Activated CD4-positive, alpha-beta T cell treated with anti-CD3 and anti-CD28 coated beads for 4 hours (primary cell): Measurements from ENCODE around the gene POC1A.

Experiments used
- DNase-seq, 2 donors: peaks; one replicate each; pipeline ENCODE4 v3.0.0-alpha.2; 2020

POC1A gene

DNA sequence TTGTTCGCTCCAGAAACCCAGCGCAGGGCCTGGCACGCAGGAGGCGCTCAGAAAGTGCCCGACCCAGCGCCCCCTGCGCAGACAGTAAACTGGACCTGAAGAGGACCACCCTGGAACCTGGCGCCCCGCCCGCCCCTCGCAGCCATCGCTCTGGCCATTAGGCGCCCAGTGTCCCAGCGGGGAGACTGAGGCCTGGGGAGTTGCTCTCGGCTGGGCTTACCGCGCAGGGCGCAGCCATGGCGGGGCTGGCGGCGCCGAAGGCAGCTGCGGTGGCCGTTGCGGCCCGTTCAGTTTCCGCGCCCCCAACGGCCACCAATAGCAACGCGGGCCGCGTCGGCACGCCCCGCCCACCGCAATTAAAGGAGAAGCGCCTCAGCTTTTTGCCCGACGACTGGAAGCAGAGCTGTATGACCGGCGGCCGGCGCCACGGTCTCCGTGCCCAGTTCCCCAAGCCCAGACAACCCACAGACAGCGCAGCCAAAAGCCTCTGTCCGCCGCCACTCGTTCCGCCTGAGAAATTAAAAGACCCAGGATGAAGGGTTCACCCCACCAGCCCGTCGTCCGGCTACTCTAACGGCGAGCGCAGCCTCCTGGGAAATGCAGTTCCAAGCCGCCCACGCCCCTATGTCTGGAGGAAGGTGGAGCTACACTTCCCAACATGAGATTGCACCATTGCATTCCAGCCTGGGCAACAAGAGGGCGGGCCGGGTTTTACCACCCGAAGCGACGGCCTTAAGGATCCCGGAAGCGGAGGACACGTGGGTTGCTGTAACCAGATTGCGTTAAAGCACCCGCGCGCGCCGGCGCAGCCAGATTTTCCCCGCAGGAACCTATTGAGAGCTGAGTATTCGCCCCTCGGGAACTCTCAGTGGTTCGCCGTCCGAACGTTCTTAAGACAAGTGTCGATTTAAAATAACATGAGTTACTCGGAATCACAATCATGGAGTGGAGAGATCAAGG lies at the start of gene POC1A:
Gene POC1A, minus strand, starts transcription at position 289 of the 960 bp plus-strand sequence. Its CDS starts 51 bp downstream, at position 238.
- peak; percentile 85 to 88 for DNase-seq

DNA sequence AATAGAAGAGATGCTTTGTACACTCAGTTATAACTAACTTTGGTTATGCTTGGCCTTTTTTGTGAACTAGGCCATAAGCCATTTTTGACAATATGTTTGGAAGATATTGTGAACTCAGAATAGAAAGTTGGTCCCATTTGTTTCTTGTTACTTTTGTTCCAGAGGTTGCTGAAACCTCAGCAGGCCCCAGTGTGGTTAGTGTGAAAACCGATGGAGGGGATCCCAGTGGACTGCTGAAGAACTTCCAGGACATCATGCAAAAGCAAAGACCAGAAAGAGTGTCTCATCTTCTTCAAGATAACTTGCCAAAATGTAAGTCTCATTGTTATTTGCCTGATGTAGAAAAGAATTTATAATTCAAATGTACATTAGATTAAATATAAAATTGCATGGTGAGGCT lies 49.5 kb upstream of the POC1A start:
- no peak for DNase-seq

DNA sequence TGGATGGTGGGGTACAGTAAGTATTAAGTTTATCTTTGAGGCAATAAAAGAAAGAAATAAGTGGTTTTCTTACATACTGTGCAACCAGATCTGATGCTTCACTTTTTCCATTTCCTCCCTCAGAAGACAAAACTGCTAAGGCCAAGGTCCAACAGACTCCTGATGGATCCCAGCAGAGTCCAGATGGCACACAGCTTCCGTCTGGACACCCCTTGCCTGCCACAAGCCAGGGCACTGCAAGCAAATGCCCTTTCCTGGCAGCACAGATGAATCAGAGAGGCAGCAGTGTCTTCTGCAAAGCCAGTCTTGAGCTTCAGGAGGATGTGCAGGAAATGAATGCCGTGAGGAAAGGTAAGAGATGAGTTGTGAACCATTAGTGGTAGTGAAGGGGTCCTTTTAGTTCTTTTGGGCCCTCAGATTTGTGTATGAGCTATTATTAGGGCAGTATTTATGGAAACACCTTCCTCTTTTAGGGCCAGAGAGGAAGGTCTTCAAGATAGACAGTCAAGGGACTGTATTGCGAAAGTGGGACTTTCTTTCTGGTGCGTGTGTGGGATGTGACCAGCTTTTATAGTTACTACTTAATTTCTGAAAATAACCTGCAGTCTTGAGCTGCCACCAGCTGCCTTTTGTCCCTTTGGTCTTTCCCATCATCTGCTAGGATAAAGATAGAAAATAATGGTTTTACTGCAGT lies 48.3 kb upstream of the POC1A start:
- no peak for DNase-seq

DNA sequence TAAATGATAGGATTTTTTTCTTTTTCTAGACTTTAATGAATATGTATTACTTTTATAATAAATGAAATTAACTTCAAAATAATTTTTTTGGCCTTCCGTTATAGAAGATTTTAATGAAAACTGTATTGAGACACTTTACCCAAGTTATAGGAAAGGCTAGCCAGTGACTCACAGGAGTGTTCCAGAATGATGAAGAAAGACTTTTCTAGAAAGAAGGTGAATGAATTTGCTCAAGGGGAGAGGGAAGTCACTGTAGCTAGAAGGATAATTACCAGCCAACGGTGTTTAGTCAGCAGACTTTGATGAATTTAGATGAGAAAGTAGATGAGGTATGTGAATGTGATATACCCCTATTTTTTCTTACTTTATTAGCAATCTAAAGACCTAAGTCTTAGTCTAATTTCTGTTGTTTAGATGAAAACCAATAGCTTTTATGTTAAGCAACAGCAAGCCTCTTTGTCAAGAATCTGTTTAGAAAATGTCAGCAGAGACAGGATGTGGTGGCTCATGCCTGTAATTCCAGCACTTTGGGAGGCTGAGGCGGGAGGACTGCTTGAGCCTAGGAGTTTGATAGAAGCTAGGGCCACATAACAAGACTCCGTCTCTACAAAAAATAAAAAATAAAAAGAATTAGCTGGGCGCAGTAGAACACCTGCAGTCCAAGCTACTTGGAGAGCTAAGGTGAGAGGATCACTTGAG lies 46.9 kb upstream of the POC1A start:
- DNase-seq = no peak

DNA sequence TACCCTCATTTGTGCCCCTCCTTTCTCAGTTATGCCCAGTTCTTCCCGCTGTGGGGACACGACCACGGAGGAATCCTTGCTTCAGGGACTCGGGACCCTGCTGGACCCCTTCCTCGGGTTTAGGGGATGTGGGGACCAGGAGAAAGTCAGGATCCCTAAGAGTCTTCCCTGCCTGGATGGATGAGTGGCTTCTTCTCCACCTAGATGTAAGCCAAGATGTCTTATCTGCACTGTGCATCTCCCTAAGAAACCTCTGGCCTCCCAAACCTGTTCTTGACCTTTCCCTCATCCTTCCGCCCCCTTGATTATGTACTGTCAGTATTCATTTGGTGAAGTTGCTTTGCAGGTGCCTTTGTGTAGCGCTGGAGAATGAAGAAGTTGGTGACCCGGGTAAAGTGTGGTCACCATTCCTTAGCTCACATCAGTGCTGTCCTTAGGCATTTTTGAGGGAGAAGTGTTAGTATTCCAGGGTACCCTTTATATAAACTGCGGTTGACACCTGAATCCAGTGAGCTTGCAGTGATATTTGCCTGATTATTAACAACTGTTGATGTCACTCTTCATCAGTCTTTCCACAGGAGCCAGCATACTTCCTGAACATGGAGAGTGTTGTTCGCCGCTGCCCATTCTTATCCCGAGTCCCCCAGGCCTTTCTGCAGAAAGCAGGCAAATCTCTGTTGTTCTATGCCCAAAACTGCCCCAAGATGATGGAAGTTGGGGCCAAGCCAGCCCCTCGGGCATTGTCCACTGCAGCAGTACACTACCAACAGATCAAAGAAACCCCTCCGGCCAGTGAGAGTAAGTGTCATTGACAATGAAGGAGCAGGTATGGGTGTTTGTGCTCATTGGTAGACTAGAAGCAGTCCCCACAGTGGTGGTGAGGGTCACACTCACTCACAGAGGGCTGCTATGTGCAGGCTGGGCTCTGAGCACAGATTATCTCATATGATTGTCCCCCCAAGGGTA lies 44.7 kb upstream of the POC1A start:
- no peak for DNase-seq

DNA sequence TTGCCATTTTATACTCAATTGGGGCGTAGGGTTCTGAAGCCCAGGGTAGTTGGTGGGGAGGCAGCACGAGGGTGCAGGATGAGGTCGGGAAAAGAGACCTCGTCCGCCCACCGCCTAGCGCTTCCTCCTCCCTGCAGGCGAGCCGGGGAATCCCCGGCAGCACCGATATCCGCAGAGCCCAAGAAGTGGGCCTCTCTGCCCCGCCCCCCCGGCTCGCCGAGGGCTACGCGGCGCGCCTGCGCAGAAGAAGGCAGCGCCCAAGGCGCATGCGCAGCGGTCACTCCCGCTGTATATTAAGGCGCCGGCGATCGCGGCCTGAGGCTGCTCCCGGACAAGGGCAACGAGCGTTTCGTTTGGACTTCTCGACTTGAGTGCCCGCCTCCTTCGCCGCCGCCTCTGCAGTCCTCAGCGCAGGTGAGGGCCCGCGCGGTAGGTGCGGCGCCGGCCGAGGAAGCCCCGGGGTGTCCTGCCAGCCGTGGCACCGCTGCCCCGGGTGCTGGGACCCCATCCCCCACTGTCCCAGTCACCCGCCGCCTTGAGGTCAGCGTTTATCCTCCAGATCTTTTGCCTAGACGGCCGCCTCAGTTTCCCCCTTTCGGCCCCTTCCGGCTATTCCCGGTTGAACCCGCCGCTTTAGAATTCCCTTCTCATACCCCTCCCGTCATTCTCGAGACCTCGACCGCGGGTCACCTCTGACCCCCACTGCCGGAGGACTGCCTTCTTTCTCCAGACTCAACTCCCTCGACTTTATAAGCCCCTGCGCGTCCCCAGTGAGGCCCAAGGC lies 43.8 kb upstream of the POC1A start, which contains the start of gene ALAS1:
Gene ALAS1, plus strand, starts transcription at position 319 of the 784 bp plus-strand sequence. CDS start 1,082 bp downstream, outside the sequence.
- DNase-seq = peak; percentile 95

DNA sequence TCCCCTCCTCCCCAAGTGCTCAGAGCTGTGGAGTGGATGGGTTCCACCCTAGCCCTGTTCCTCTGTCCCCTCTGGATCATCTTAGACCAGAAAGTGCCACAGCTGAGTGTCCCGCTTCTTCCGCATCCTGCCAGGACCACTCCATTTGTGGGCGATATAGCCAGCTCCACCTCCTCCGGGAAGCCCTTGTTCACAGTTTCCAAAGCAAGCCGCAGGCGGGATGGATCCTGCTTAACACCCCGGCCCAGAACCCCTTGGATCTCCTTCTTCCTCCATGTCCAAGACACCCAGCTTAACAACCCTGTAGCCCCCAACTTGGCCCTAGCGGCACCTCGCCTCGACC lies 43.2 kb upstream of the POC1A start:
- DNase-seq = no peak

DNA sequence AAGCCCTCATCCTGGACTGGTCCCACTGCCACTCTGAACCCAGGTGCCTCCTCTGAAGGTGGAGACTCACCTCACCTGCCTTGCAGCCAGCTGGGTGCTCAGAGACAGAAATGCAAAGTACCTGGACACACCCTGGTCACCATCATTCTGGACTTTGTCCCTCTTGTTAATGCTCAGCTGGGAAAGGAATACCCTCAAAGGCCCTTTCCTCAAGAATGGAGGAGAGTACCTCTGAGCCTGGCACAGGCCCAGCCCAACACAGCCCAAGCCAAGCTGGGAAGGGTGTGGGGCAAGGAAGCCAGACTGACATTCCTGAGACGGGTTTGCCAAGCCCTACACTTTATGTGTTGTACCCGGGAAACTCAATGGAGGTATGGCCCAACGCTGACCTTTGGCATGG lies 42.8 kb upstream of the POC1A start:
- no peak for DNase-seq

DNA sequence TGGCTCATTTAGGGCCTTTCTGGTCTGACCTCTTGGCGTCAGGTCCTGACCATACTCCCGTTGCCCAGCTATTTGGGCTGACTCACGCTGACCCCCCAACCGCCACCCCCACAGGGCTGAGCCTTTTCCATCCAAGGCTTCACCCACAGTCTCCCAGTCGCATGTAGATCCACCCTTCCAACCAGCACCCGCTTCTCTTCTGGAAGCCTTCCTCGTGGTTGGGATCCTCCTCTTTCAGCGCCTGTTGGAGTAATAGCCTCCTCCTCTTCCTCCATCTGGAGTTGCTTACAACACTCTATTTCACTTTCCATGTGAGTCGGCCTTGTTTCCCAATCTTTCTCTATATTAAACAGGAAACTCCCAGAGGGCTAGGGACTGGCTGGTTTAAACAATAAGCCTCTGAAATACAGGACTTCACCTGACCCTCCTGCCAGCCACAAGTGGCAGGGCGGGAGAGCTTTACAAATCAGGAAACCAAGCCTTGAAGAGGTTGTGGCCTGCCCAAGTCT lies 41.7 kb upstream of the POC1A start:
- DNase-seq = no peak

DNA sequence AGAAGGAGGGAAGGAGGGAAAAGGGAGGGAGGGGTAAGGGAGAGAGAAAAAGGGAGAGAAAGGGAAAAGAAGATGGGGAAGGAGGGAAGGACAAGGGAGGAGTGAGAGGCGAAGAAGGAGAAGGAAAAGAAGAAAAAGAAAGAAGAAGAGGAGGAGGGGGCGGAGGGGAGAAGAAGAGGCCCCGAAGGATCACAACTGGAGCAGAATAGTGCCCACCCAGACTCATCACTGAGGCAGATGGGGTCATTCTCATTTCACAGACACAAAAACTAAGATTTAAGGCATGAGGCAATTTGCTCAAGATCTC lies 41.0 kb upstream of the POC1A start:
- DNase-seq = no peak

DNA sequence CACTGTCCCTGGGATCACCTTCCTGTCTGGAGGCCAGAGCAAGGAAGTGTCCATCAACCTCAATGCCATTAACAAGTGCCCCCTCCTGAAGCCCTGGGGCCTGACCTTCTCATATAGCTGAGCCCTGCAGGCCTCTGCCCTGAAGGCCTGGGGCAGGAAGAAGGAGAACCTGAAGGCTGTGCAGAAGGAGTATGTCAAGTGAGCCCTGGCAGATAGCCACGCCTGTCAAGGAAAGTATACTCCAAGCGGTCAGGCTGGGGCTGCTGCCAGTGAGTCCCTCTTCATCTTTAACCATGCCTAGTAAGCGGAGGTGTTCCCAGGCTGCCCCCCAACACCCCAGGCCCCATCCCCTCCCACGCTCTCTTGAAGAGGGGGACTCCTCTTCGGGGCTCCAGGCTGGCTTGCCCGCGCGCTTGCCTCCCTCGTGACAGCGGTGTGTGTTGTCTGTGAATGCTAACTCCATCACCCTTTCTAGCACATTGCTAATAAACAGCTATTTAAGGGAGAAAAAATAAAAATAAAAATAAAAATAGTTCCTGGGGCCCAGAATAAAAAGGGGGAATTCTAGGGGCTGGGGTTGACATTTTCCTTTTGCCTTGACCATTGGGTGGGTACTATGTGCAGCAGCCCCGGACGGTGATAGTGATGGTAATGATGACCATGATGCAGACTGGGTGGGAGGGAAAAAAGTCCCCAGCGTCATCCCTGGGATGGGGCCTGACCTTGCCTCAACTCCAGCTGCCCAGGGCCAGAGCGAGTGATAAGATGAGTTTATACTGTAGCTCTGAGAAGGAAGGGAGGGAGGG lies 40.5 kb upstream of the POC1A start:
- DNase-seq = no peak

DNA sequence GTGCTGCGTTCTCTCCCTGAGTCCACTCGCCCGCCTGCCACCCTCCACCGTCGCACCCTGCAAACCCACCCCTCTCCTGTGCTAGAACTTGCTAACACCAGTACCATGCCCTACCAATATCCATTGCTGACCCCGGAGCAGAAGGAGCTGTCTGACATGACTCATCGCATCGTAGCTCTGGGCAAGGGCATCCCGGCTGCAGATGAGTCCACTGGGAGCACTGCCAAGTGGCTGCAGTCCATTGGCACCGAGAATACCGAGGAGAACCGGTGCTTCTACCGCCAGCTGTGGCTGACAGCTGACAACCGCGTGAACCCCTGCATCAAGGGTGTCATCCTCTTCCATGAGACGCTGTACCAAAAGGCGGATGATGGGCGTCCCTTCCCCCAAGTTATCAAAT lies 38.8 kb upstream of the POC1A start:
- no peak for DNase-seq

DNA sequence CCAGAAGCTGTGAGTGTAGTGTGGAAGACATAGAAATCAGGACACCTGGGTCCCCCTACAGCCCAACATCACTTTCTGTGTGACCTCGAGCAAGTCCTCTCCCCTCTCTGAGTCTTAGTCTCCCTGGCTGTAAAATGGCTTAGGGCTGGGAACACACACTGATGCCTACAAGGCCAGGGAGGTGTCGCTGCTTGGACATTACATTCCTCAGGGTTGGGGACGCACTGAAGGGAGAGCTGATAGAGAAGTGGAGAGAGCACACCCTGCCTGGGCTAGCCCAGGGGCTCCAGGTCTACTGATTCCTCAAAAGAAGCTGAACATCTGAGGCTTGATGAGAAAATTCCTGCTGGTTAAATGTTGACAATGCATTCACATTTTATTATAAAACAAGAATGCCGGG lies 37.4 kb upstream of the POC1A start:
- DNase-seq = no peak

DNA sequence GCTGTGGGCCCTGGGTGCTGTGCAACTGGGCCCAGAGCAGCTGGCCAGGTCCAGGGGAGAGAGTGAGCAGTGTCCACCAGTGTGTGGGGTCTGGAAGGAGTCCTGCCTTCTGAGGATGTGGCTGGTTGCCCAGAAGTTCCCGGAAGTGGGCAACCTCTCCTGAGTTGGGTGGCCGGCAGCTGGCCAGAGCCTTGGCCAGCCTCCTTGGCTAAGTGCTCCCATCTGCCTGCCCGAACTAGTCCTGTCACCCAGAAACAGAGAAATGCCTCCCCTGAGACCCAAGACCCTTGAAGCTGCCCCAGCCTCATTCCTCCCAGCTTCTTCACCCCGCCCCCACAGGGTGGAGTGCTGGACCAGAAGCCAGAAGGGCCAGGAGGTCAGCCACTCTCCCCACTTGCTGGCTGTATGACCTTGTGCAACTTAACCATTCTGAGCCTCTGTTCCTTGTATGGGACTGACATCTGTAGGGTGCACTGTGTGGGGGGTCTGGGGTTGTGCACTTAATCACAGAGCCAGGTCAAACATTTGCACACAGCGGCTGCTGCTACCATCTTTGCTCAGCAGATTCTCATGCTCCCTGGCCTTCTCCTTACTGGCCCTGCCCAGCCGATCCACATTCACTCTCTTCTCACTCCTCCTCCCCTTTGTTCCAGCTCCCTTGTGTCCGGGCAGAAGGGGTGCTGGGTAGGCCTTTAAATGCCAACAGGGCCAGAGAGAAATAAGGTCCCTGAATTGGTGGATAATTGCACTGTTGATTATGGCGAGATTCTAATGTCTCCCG lies 36.3 kb upstream of the POC1A start:
- DNase-seq = no peak

DNA sequence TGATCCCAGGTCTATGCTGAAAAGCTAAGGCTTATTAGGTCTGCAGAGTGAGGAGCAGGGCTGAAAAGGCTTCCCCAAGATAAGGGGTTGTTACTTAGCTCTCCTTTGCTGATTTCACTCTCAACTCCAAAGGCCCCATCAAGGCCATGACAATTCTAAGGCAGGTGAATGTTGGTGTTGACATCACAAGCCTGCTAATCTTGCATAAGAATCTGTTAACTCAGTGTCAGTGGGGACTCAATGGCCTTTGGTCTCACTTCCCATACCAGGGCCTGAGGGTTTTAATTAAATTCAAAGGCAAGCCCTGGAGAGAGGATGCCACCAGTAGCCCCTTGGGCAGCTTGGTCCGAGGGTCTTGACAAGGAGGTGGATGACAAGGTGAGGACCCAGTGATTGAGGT lies 34.3 kb upstream of the POC1A start:
- no peak for DNase-seq

DNA sequence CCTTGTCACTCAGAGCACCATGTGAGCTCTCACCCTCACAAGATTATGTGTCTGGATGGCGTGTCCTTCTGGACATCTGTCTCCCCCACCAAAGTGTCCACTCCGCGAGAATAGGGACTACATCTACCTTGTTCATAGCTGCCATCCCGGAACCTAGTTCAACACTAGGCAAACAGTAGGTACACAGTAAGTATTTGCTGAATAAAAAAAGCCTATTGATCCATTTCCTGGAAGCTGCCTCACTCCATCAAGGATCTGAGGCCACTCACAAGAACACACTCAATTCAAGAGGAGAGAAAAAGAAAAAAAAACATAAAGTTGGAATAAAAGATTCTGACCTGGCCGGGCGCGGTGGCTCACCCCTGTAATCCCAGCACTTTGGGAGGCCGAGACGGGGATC lies 32.5 kb upstream of the POC1A start:
- no peak for DNase-seq

DNA sequence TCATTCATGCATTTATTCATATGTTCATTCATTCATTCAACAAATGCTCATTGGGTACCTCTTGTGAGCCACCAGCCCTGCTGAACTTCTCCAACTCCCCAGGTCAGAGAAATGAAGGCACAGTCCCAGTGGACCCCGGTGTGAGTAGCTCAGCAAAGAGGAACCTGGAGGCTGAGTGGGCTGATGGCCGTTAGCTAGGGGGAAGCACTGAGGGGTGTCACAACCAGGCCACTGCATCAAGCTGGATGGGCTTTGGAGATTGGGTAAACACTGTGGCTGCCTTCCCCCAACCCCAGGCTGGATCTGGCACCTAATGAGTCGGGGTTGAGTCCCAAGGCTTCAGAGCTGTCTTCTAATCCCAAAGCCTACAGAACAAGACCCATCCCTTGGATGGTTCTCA lies 31.6 kb upstream of the POC1A start:
- DNase-seq = no peak

DNA sequence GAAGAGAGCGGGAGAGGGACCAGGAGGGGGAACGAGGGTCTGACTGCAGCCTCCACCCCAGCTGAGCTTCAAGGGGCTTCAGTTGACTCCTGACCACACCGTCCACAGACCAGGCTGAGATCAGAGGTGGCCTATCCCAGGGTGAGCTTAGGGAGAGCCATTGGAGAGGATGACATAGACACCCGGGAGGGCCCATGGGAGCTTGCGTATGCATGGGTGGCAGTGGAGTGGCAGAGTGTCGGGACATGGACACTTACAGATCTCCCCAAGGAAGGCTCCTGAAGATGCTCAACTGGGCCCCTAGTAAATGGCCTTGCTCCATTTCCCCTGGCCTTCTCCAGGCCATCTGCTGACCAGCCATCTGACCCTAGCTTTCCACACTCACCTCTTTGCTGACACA lies 31.1 kb upstream of the POC1A start:
- DNase-seq = no peak

DNA sequence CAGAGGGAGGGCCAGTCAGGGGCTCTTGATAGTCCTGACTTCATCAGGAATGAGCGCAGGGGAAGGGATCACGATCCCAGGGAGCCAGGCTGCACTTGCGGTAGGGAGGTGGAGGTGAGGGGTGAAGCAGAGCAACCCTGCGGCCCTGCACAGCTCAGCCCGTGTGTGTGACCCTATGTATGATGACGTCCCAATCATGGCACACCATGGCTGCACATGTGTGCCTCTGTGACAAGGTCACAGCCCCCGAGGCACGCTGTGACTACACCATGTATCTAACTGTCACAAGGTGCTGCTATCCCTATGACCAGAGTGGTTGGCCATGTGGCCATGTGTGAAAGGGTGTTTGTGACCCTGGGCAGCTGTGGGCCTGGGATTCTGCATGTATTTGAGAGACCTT lies 30.5 kb upstream of the POC1A start:
- no peak for DNase-seq
